ENCODE results near the gene ZNF750. TPM values are rescaled to one million over a fixed set of nuclear protein-coding genes. Genes with fewer than 3 reads are reported as not detected.
A peak's percentile ranks its signal among the peaks of the same experiment; 100 is the strongest.

Gene ZNF750
- total RNA-seq, 2 donors from 2014 or later: not detected

GRCh38 chr17:82817947-82818346 is 21.9 kb downstream of the ZNF750 start:
- no peak for DNase-seq
- 92% methylated on average over 5 of the region's 5 CpGs for WGBS, 2 donors
- TF ChIP-seq POLR2A (IDR thresholded peaks at IDR 0.05) (no peak), CTCF (IDR thresholded peaks at IDR 0.05) (no peak)
- ATAC-seq: no peak
- no peaks in the 10 kb centered on the region for H3K27me3 ChIP-seq
- intact Hi-C loops (cut with DNase I): no loop called here
- H3K9me3 ChIP-seq: peaks cover 0 to 10% (median 0%) of the 10 kb centered on the region in 3 donors
- H3K4me3 ChIP-seq: no peak overlapping the region
- H3K36me3 ChIP-seq (replicated peaks in 1 of 2; ENCODE audit: insufficient read depth in 1 of 2, low read depth in 2 of 2): no peaks in the 10 kb centered on the region
- H3K27ac ChIP-seq: no peak overlapping the region
- no peaks in the 10 kb centered on the region for H3K4me1 ChIP-seq

- no peak for ATAC-seq
- H3K27me3 ChIP-seq: no peaks in the 10 kb centered on the region
These were observed 23.5 kb downstream of the ZNF750 start for GRCh38 chr17:82816358-82816757.

GRCh38 chr17:82815790-82816305 is 24.0 kb downstream of the ZNF750 start:
- no peak overlapping the region for H3K4me3 ChIP-seq
- H3K27me3 ChIP-seq: no peaks in the 10 kb centered on the region
- ATAC-seq (no peak), DNase-seq (no peak)
- H3K27ac ChIP-seq: no peak overlapping the region
- intact Hi-C loops (cut with DNase I): no loop called here
- no peaks in the 10 kb centered on the region for H3K4me1 ChIP-seq
- WGBS, 2 donors: 82 to 92% methylated on average over 13 of the region's 13 CpGs
- peaks cover 0 to 10% (median 0%) of the 10 kb centered on the region in 3 donors for H3K9me3 ChIP-seq
- TF ChIP-seq CTCF (IDR thresholded peaks at IDR 0.05) (no peak), POLR2A (IDR thresholded peaks at IDR 0.05) (no peak)
- H3K36me3 ChIP-seq (replicated peaks in 1 of 2; ENCODE audit: insufficient read depth in 1 of 2, low read depth in 2 of 2): no peaks in the 10 kb centered on the region

More at GRCh38 chr17:82816358-82816757, 23.5 kb downstream of the ZNF750 start:
- intact Hi-C loops (cut with DNase I): no loop called here
- no peaks in the 10 kb centered on the region for H3K4me1 ChIP-seq
- no peaks in the 10 kb centered on the region for H3K36me3 ChIP-seq (replicated peaks in 1 of 2; ENCODE audit: insufficient read depth in 1 of 2, low read depth in 2 of 2)
- H3K27ac ChIP-seq: no peak overlapping the region
- H3K9me3 ChIP-seq: peaks cover 0 to 10% (median 0%) of the 10 kb centered on the region in 3 donors
- TF ChIP-seq CTCF (IDR thresholded peaks at IDR 0.05): no peak
- no peak for TF ChIP-seq POLR2A (IDR thresholded peaks at IDR 0.05)
- WGBS, 2 donors: 76 to 84% methylated on average over 7 of the region's 7 CpGs
- DNase-seq: no peak
- no peak overlapping the region for H3K4me3 ChIP-seq

- no peak for DNase-seq
- ATAC-seq: peak; percentile 27
- H3K9me3 ChIP-seq: peaks cover 0 to 9% (median 0%) of the 10 kb centered on the region in 3 donors
- H3K4me1 ChIP-seq: no peaks in the 10 kb centered on the region
- intact Hi-C loops (cut with DNase I): no loop called here
- TF ChIP-seq CTCF (IDR thresholded peaks at IDR 0.05) (no peak), POLR2A (IDR thresholded peaks at IDR 0.05) (no peak)
- H3K27me3 ChIP-seq: no peaks in the 10 kb centered on the region
- WGBS, 2 donors: 92 to 100% methylated on average over 5 of the region's 5 CpGs
- no peaks in the 10 kb centered on the region for H3K36me3 ChIP-seq (replicated peaks in 1 of 2; ENCODE audit: insufficient read depth in 1 of 2, low read depth in 2 of 2)
- no peak overlapping the region for H3K27ac ChIP-seq
- H3K4me3 ChIP-seq: no peak overlapping the region
These were observed 24.5 kb downstream of the ZNF750 start for GRCh38 chr17:82815354-82815753.

GRCh38 chr17:82814834-82815233 is 25.0 kb downstream of the ZNF750 start:
- H3K36me3 ChIP-seq (replicated peaks in 1 of 2; ENCODE audit: insufficient read depth in 1 of 2, low read depth in 2 of 2): no peaks in the 10 kb centered on the region
- H3K4me3 ChIP-seq: no peak overlapping the region
- H3K27ac ChIP-seq: no peak overlapping the region
- no peak for ATAC-seq
- DNase-seq: no peak
- H3K4me1 ChIP-seq: no peaks in the 10 kb centered on the region
- WGBS, 2 donors: 92 to 96% methylated on average over 18 to 20 of the region's 20 CpGs
- intact Hi-C loops (cut with DNase I): no loop called here
- peaks cover 0 to 3% (median 0%) of the 10 kb centered on the region in 3 donors for H3K9me3 ChIP-seq
- H3K27me3 ChIP-seq: no peaks in the 10 kb centered on the region
- no peak for TF ChIP-seq CTCF (IDR thresholded peaks at IDR 0.05)
- TF ChIP-seq POLR2A (IDR thresholded peaks at IDR 0.05): no peak
